DND-41 (cell line): ENCODE measurements around the gene LSP1.
A peak's percentile ranks its signal among the peaks of the same experiment; 100 is the strongest.
"Not testable (repeated sequence)": the region's sequence is repeated elsewhere in the genome, so short reads cannot be mapped to it uniquely, and the experiment has no call there.

Source experiments
- ATAC-seq: fragments of 200-7000 bp; cut with Tn5 transposase; 3 replicates; pipeline ENCODE4 v1.9.1; 2021; ENCODE audit warnings: low read depth; ENCODE audit not compliant: insufficient read depth
- DNase-seq: peaks from one replicate; pipeline ENCODE4 v3.0.0-alpha.2; 2020
- H2AFZ ChIP-seq: 2 replicates; pipeline ENCODE4 v1.6.0; 2012; ENCODE audit warnings: low read depth, low read length
- H3K27ac ChIP-seq: 2 replicates; pipeline ENCODE4 v1.5.1; 2012; ENCODE audit warnings: low read length, inconsistent platforms
- H3K27me3 ChIP-seq: fragments of 200-600 bp; sonication (generic); 2 replicates; pipeline ENCODE4 v1.6.0; 2012; ENCODE audit warnings: low read length, mild to moderate bottlenecking, inconsistent platforms; ENCODE audit not compliant: insufficient read depth, poor library complexity
- H3K36me3 ChIP-seq: 2 replicates; pipeline ENCODE4 v1.5.1; 2012; ENCODE audit warnings: low read length, inconsistent platforms; ENCODE audit not compliant: insufficient read depth
- H3K4me1 ChIP-seq: 2 replicates; pipeline ENCODE4 v1.5.1; 2012; ENCODE audit warnings: mild to moderate bottlenecking, low read length; ENCODE audit not compliant: insufficient read depth
- H3K4me2 ChIP-seq: 2 replicates; pipeline ENCODE4 v1.6.0; 2012; ENCODE audit warnings: mild to moderate bottlenecking, moderate library complexity, low read length, inconsistent platforms; ENCODE audit not compliant: insufficient read depth
- H3K4me3 ChIP-seq, 2 experiments: fragments of 200-600 bp in 1 of 2; shearing (Covaris generic) in 1 of 2; 2 replicates each; pipeline ENCODE4 v1.5.1; 2012 to 2016; ENCODE audit warnings: inconsistent platforms in 2 of 2, low read length in 2 of 2, mild to moderate bottlenecking in 2 of 2, low read depth in 1 of 2, moderate library complexity in 1 of 2
- H3K79me2 ChIP-seq: 2 replicates; pipeline ENCODE4 v1.6.0; 2012; ENCODE audit warnings: low read length, inconsistent platforms; ENCODE audit not compliant: insufficient read depth
- H3K9ac ChIP-seq: 2 replicates; pipeline ENCODE4 v1.6.0; 2012; ENCODE audit warnings: low read depth, mild to moderate bottlenecking, inconsistent platforms, low read length, moderate library complexity
- H3K9me3 ChIP-seq: 2 replicates; pipeline ENCODE4 v1.5.1; 2012; ENCODE audit warnings: low read length, moderate library complexity, mild to moderate bottlenecking, inconsistent platforms; ENCODE audit not compliant: insufficient read depth, severe bottlenecking
- H4K20me1 ChIP-seq: 2 replicates; pipeline ENCODE4 v1.6.0; 2012; ENCODE audit warnings: low read length; ENCODE audit not compliant: insufficient read depth
- EZH2 ChIP-seq: IDR thresholded peaks from 3 replicates; pipeline ENCODE4 v1.6.1; 2012; ENCODE audit warnings: borderline replicate concordance, low read depth, mild to moderate bottlenecking, moderate library complexity, low read length, inconsistent platforms; ENCODE audit not compliant: severe bottlenecking
- TF ChIP-seq, protein P1 (sequence below): IDR thresholded peaks from 2 replicates; pipeline ENCODE4 v1.5.1; 2012; ENCODE audit warnings: borderline replicate concordance, low read length, moderate library complexity, mild to moderate bottlenecking; ENCODE audit not compliant: poor library complexity, severe bottlenecking; ENCODE audit errors: extremely low read depth

The LSP1 gene

DNA sequence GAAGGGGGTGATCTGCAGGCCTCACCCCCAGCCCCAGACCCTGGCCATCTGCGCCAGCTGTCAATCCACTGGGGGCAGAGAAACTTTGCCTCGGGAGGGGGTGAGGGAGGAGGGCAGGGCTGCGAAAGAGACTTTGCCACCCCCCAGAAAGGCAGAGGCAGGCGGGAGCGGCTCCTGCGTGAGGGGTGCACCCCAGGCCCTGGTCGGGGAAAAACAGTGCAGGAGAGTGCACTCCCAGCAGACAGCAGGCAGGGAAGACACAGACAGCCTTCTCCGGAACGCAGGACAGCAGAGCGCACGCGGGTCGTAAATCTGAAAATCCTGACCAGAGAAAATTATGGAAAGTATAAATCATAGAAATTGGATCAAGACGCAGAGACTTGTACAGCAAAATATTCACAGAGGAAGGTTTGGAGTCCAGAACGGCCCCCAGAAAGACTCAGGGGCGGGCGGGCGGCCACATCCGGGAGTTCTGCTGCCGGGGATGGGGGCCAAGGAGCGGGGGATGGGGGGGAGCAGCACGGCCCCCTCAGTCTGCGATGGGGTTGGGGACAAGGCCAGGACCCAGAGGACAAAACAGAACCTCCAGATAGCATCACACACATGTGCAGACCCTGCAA, 86.2 kb downstream of the LSP1 start:
- H3K4me1 ChIP-seq, result no peaks in the 10 kb centered on the region; the same call in 1 of the 2 replicates
- H3K9me3 ChIP-seq, result no peaks in the 10 kb centered on the region
- H3K4me2 ChIP-seq, result no peak overlapping the region
- no peak overlapping the region for H2AFZ ChIP-seq
- peak; percentile 23; the same call in 1 of the 3 replicates for ATAC-seq
- TF ChIP-seq, protein P1, sequence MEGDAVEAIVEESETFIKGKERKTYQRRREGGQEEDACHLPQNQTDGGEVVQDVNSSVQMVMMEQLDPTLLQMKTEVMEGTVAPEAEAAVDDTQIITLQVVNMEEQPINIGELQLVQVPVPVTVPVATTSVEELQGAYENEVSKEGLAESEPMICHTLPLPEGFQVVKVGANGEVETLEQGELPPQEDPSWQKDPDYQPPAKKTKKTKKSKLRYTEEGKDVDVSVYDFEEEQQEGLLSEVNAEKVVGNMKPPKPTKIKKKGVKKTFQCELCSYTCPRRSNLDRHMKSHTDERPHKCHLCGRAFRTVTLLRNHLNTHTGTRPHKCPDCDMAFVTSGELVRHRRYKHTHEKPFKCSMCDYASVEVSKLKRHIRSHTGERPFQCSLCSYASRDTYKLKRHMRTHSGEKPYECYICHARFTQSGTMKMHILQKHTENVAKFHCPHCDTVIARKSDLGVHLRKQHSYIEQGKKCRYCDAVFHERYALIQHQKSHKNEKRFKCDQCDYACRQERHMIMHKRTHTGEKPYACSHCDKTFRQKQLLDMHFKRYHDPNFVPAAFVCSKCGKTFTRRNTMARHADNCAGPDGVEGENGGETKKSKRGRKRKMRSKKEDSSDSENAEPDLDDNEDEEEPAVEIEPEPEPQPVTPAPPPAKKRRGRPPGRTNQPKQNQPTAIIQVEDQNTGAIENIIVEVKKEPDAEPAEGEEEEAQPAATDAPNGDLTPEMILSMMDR, result no peak
- TF ChIP-seq EZH2, result no peak
- no peak overlapping the region for H3K9ac ChIP-seq
- no peaks in the 10 kb centered on the region for H3K79me2 ChIP-seq
- H3K36me3 ChIP-seq, result no peaks in the 10 kb centered on the region
- no peaks in the 10 kb centered on the region; the same call in 1 of the 2 replicates for H4K20me1 ChIP-seq
- H3K27me3 ChIP-seq, result no peaks in the 10 kb centered on the region
- H3K4me3 ChIP-seq, result no peak overlapping the region
- no peak overlapping the region for H3K27ac ChIP-seq
- DNase-seq, result peak; percentile 32

DNA sequence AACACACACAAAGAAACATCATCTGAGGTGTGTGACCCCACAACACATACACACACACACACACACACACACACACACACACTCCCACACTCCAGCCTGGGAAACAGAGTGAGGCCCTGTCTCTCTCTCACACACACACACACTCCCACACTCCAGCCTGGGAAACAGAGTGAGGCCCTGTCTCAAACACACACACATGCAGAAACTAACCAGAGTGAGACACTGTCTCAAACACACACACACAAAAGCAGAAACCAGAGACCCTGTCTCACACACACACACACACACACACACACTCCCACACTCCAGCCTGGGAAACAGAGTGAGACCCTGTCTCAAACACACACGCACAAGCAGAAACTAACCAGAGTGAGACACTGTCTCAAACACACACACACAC, 86.9 kb downstream of the LSP1 start:
- not testable (repeated sequence) for DNase-seq, H3K27ac ChIP-seq, H3K79me2 ChIP-seq, H3K4me3 ChIP-seq, H2AFZ ChIP-seq, H3K9me3 ChIP-seq, H3K27me3 ChIP-seq, H3K4me1 ChIP-seq, H3K36me3 ChIP-seq, H3K9ac ChIP-seq, H3K4me2 ChIP-seq, H4K20me1 ChIP-seq, ATAC-seq
